Inferior parietal cortex (tissue), 1 donor: ENCODE measurements around the gene IVD.
"Not testable (repeated sequence)": the region's sequence is repeated elsewhere in the genome, so short reads cannot be mapped to it uniquely, and the experiment has no call there.

Experiments used
- DNase-seq: peaks from one replicate; pipeline ENCODE4 v3.0.0-alpha.2; 2016; ENCODE audit errors: extremely low spot score

Gene IVD

DNA sequence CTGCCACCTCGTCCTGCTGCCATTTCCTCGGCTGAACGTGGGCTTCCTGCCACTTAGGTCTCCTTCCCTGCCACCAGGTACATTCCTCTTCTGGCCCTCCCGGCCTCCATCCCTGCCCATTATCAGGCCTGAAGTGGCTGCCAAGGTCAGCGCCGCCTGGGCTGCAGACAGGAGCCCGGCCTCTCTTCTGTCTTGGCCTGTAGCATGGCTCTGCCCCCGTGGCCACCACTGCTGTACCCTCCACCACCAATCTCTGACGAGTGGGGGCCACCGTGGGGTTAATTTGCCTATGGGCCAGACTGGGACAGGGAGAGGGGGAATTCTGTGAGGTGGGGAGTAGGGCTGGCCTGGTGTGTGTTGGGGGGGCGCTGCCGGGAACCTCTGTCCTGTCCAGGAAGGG lies 33.1 kb downstream of the IVD start:
- DNase-seq: no peak

DNA sequence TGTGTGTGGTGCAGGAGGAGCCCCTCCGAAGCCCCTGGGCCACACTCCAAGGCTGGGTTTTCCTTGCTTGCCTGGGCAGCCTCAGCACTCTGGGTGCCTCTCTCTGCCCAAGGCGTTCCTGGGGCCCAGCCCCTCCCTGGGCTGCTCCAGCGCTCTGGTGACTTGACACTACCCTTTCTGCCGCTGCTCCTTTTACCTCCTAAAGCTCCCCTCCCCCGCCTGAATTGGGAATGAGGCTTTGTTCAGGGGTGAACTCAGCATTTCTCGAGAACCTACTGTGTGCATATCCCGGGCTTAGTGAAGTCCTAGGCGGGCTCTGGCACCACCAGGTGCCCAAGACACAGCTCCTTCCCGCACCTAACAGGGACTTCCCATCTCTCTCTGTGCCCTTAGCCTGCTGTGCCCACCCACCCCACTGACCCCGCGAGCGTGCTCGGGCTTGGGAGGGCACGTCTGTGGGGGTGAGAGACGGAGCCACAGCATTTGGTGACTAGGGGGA lies 33.9 kb downstream of the IVD start:
- no peak for DNase-seq

DNA sequence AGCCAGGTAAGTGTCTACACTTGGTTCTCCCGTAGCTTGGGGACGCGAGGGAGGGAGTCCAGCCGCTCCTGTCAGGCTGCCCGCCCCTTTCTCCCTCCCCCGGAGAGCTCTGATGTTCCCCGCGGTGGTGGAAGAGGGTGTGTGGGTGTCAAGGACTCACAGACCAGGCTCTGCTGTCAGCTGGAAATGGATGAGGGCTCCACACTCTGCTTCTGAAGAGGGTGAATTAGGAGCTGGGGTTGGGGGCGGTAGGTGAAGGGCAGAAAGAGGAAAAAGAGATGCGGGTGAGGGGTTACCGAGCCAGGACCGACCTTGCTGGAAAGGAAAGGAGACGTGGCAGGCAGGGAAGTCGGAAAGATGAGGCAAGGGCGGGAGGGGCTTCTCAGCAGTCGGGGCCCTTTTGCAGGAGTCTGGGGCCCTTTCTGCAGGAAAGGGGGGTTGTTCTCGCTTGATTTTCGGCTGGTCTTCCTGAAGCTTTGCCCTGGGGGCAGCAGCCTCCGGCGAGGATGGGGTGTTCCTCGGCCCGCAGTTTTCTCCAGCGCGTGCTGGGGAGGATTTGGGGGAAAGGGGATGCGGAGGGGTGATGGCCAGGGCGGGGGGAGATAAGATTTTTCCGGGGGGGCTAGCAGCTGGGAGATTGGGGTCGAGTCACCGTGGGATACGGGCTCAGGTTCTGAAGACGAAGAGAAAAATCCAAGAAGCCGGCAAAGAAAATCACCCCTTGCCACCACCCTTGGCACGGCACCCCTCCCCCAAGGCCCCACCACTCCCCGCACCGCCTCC lies 34.6 kb downstream of the IVD start:
- no peak for DNase-seq

DNA sequence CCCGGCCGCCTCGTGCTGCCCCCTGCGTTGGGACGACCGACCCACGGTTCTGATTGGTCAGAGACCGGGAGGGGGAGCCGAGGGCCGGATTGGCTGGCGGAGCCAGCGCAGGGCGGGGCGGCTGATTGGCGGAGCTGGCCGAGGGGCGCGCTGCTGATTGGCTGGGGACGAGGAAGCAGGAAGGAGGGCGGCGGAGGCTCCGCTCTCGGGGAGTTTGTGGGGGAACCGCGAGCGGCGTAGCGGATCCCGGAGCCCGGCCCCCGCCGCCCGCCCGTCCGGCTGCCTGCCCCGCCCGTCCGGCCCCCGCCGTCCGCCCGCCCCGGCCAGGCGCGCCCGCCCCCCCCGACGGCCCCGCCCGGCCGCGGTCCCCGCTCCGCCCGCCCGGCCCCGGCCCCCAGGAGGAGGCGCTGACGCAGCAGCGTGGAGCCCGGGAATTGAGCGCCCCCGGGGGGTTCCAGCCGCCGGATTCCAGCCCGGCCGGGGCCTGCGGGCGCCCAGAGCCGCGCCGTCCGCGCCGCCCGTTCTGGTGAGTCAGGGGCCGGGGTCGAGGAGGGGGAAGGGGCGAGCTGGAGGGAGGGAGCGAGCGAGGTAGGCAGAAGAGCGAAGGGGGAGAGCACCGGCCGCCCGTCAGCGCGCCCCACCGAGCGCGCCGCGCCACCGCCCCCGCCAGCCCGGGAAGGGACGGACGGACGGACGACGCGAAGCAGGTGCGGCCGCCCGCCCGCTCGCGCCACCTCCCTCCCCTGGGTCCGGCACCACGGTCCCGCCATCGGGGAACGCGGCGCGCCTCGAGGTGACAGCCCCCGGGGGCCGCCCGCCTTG lies 35.4 kb downstream of the IVD start, which contains the start of gene BAHD1:
TSS of gene BAHD1 (plus strand) at position 211 of the 822 bp plus-strand sequence. CDS start 17,512 bp downstream, outside the sequence.
- peak; percentile 94 for DNase-seq

DNA sequence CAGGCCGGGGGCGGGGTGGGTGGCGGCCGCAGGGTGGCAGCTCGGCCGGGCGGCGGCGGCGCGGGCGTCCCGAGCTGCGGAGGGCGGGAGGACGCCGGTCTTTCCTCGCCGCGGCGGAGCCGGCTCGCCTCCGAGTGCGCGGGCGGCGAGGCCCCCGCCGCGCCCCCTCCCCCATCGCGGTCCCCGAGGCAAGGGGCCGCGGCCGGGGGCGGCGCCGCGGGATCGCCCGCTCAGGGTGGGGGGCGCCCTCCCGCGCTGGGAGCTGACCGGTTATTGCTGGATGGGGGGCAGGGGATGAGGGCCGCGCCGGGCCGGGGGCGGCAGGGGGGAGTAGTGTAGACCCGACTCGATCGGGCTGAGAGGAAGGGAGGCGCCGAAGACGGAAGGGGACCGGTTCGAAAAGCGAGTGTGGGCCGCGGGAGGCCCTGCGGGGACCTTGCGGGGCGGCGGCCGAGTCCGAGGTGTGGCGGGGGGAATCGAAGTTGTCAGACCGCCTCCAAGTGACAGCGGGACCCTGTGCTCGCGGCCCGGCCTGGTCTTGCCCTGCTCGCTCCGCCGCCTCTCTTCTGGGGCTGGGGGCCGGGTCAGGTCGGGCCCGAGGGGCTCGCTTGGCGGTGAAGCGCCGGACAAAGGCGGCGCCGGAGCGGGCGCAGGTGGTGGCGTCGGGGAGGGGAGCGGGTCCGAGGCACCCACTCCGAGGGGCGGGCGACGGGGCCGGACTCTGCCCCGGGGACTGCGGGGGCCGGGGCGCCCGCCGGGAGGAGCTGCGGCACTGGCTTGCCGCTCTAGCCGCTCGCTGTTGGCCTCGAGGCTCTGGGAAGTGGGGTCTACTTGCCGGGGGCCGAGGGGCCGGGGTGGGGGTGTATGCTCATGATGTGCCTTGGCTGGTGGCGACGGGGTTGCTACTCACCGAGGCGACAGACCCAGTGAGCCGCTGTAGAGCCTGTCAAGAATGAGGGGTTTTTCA lies 36.3 kb downstream of the IVD start:
- DNase-seq: no peak

DNA sequence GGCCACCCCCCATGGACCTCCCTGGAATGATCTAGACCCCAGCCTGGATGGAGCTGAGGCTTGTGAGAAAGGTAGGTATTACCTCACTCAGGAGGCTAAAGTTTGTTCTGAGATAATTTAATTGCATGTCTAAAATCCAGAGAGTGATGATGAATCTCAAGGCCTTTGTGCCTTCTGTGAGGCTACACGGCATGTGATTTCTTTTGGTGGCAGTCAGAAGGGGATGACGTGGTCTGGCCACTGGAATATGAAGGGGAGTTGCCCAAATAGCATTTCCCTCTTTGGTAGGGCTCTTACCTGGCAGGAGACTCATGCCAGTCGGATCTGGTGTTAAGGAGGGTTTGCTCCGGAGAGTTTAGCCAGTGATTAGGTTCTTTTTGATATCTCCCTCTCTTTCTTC lies 37.7 kb downstream of the IVD start:
- DNase-seq: no peak

DNA sequence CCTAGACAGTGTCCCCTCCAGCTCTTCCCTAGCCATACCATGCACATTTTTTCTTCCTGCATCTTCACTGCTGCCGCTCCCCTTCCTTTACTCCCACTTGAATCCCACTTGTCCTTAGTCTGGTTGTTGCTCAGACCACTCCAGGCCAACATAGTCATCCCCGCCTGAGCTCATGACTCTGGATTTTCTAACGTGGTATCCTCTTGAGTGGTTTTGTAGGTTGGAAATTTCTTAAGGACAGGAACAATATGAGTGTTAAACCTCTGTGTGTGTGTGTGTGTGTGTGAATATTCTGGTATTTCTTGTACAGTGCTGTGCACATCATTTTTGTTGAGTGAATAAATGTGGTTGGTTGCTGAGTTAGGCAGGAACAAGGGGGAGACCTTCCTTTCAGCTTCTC lies 38.3 kb downstream of the IVD start:
- no peak for DNase-seq

DNA sequence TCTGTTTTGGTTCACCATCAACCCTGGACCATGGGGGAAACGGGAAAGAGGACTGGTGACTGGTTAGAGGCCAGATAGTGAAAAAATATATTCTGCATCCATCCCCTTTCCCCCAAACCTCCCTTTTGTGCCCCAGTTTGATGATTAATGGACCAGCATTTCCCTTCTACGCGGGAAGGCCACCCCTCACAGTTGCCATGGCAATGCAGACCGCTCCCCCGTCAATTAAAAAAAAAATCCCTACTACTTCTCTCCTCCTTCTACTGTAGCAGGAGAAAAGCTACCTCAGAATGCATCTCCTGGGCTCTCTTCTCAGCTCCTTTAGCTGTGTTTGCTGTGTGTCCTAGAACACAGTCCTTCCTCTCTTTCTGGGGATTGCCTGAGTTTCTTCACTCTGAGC lies 39.1 kb downstream of the IVD start:
- DNase-seq: no peak

DNA sequence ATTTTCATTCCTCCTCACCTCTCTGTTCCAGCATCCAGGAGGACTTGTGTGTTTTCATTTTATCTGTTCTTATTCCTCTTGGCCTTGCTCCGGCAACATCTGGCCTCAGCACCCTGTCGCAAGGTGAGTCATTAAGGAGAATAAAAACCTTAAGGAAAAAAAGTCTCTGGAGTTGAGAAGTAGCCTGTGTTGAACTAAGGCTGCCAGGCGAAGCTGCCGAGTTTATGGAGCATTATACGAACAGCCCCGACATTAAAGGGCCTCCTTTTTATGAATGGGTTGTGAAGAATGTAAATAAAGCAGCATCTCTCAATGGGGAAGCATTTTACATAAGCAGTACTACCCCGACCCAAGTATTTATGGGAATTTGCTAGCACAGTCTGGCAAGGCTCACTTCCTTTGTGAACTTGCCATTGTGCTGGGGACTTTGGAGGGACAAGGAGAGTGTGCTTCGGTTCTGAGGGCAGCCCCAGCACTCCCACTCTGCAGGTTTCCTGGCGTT lies 39.9 kb downstream of the IVD start:
- DNase-seq: no peak

DNA sequence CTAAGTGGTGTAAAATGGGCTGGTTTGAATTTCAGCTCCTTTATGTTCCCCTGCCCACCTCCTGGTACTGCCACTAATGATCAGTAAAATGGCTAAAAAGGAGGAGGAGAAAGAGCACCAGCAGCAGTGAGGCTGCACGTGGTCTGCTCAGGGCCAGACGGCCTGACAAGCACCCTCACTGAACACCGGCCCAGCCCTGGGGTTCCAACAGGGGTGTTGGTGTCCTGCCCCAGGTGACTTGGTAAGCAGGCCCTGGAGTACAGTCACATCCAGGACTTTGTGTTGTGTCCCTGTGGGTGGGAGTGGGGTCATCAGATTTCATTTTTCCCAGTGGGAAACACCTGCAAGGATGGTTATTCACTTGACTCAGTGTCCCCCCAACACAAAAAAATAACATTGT lies 40.5 kb downstream of the IVD start:
- DNase-seq: no peak

DNA sequence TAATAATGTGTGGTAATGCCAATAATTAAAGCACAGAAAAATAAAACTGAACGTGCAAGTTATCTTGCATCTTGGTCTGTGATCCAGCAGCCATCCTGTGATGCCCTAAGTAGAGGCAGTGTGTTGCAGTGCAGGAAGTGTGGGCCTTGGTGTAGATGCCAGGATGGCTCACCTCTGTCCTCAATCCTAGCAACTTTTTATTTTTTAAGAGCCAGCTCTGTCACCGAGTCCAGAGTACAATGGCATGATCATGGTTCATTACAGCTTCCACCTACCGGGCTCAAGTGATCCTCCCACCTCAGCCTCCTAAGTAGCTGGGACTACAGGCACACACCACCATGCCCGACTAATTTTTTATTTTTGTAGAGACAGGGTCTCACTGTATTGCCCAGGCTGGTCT lies 42.8 kb downstream of the IVD start:
- DNase-seq: no peak

DNA sequence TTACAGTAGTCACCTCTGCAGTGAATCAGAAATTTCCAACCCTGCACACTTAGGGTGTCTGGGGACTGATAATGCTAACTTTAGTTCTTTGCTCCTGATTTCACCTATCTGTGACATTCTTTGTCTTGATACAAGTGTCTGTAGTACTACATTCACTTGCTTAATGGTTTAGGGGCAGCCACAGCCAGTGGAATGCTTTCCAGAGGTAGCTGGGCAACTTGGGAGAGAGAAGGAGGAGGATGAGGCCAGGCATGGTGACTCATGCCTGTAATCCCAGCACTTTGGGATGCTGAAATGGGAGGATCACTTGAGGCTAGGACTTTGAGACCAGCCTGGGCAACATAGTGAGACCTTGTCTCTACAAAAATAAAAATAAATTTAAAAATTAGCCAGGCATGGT lies 43.7 kb downstream of the IVD start:
- DNase-seq: no peak

DNA sequence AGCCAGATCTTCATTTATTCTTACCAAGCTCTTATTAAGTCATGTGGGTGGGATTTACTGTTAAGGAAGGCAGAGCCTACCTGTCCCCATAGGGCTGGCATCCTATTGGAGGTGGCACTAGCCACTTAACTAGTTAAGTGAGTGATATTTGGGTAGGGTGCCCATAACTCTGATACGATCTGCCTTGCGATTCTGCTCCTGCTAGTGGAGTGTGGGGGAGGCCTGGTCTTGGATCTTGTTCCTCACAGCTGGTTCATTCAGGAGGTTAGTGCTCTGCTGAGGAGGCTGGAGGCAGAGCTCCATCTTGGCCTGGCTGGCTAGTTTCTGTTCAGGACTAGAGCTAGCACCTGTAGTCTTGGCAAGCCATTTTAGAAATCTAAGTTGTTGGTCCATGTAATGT lies 44.5 kb downstream of the IVD start:
- DNase-seq: no peak

DNA sequence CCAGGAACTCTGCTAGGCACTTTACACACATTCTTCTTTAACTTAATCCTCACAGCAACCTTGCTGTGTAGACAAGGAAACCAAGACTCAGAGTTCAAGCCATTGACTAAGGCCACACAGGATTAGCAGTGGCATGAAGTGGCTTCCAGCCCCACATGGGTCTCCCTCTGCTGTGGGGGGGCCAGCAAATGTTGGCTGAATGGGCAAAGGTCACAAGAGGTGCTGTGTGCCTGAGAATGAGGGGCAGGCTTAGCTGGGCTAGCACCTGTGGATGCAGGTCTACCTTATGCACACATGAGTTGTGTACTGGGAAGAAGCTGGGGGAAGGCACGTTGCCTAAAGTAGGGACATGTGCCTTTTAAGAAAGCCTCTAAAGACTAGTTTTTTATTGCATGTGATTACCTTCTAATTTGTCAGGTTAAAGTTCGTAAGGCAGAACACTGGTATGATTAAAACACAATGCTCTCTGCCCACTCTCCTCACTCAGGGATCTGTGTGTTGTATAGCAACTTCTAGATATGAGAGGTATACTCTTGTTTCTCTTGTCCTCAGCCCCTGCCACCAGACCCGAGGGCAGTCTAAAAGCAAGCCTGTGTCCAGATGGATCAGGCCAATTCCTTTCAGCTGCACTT lies 46.0 kb downstream of the IVD start:
- no peak for DNase-seq

DNA sequence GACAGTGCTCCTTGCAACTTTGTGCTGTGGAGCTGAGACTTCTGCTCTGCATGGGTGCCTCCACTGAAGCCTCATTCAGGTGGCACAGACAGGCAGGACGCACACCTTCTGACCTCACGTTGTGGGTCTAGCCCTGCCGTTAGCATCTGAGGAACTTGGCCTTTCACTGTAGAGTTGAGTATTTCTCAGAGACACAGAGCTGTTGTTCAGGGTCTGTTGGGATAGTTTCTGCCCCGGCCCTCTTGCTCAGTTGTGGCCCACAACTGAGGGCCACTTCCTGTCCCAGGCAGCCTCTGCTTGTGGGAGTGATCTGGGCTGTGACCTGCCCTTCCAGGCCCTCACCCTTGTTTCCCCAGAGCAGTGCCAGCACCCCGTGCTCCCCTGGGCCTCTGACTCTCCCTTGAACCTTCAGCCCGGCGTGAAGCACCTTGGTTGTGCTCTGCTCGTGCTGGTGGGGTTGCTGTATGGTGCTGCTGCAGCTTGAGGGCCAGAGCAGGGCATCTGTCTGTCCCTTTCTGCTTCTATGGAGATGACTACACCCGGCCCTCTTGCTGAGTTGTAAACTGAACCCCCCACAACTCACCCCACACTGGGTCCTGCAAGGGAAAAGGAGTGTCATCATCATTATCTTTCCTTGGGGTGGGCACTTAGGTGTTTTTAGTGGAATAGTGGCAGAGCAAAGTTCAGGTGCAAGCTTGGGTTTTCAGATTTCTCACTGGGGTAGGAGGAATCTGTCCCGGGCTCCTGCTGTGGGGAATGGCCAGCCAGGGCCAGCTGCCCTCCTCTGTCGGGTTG lies 46.9 kb downstream of the IVD start:
- no peak for DNase-seq

DNA sequence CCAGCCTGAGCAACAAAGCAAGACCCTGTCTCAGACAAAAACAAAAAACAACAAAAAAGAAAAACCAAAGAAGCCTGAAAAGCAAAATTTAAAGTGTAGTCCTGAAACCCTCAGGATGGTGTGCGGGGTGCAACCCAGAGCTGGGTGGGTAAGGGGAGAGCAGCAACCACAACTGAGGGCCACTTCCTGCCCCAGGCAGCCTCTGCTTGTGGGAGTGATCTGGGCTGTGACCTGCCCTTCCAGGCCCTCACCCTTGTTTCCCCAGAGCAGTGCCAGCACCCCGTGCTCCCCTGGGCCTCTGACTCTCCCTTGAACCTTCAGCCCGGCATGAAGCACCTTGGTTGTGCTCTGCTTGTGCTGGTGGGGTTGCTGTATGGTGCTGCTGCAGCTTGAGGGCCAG lies 48.3 kb downstream of the IVD start:
- not testable (repeated sequence) for DNase-seq

DNA sequence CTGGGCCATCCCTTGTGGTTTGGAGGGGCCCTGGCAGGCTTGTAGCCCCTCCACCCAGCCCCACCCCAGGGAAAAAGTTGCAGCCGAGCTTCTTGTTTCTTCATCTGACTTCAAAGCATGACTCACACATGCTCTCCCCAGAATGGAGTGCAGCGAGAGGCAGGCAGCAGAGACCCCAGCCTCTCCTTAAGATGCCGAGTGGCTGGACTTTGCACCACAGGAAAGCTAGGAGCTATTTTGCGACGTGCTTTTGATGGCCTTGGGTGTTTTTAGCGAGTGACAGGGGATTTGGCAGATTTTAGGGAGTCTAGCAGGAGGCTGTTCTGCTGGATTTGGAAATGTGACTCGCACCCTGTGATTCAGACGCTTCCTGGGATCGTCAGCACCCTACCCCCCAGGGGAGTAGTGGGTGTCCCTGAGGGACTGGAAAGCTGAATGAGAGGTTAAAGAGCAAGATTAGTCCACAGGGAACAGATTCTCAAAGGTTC lies 49.4 kb downstream of the IVD start:
- no peak for DNase-seq

DNA sequence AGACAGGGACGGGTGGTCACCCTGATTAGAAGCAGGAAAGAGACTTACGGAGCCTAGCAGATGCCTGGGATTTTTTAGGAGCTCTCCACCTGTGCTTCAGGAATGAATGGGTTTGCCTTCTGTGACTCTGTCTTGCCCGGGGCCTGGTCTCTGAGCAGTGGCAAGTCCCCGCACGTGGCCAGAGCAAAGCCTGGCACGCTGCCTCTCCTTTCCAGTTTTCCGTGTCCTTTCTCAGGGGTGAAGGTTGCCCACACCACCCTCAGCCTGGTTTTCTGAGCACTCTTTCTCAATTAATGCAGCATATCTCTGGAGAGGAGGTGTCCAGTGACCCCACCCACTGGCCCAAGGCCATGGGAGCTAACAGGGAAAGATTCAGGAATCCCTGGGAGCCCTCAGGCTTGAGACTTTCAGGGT lies 50.7 kb downstream of the IVD start:
- DNase-seq: no peak

DNA sequence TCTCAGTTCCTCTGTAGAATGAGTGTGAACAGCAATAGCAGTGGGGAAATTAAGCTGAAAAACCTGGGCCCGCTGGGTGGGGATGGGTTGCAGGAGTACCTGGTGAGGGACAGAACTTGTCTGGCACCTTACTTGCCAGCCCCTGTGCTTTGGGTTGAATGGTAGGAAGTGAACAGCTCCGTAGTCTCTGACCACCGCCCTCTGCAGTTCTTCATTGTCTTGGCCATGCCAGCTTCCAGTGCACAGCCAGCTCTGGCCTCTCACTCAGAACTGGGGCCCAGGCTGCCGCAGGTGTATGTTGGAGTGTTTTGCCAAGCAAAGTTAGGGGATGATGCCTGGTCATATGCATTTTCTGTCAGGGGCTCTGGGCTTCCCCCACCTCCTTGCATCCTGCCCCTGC lies 51.1 kb downstream of the IVD start:
- DNase-seq: no peak
